HCT116 (cell line): ENCODE measurements around the gene MPV17L2.

ENCODE experiments used
- CEBPB ChIP-seq: IDR thresholded peaks from 2 replicates; pipeline ENCODE4 v1.6.1; 2012; ENCODE audit warnings: low read depth
- CTCF ChIP-seq, 3 experiments: fragments of 200-600 bp in 1 of 3; sonication (generic) in 1 of 3; IDR thresholded peaks in 2 of 3; conservative IDR thresholded peaks in 1 of 3; 2 replicates each; pipeline ENCODE4 v1.5.1; 2012 to 2017; ENCODE audit warnings: low read depth in 2 of 3, low read length in 2 of 3, antibody characterized with exemption in 1 of 3, borderline replicate concordance in 1 of 3, control low read depth in 1 of 3, mild to moderate bottlenecking in 1 of 3, mixed read lengths in 1 of 3, mixed run types in 1 of 3, moderate library complexity in 1 of 3; ENCODE audit not compliant: insufficient read depth in 1 of 3
- EGR1 ChIP-seq: IDR thresholded peaks from 2 replicates; pipeline ENCODE4 v1.6.1; 2012; ENCODE audit warnings: low read depth
- POLR2A ChIP-seq: IDR thresholded peaks from 2 replicates; pipeline ENCODE4 v1.7.0; 2011; ENCODE audit warnings: borderline replicate concordance; ENCODE audit not compliant: insufficient read depth, insufficient read length; ENCODE audit errors: extremely low read depth
- POLR2AphosphoS5 ChIP-seq: IDR thresholded peaks from 2 replicates; pipeline ENCODE4 v1.6.1; 2011; ENCODE audit warnings: mild to moderate bottlenecking, low read depth, low read length, moderate library complexity
- SP1 ChIP-seq: IDR thresholded peaks from 2 replicates; pipeline ENCODE4 v1.6.1; 2012; ENCODE audit warnings: low read depth
- TCF7L2 ChIP-seq: IDR thresholded peaks from 2 replicates; pipeline ENCODE4 v1.7.0; 2011; ENCODE audit warnings: borderline replicate concordance, inconsistent platforms; ENCODE audit not compliant: insufficient read depth, insufficient read length; ENCODE audit errors: extremely low read depth
- YY1 ChIP-seq: IDR thresholded peaks from 2 replicates; pipeline ENCODE4 v1.6.1; 2011; ENCODE audit warnings: low read length, low read depth, moderate library complexity, mild to moderate bottlenecking; ENCODE audit not compliant: insufficient replicate concordance; ENCODE audit errors: extremely low read depth
- TF ChIP-seq, protein P1 (sequence below): IDR thresholded peaks from 2 replicates; pipeline ENCODE4 v1.6.1; 2012; ENCODE audit warnings: low read depth

DNA sequence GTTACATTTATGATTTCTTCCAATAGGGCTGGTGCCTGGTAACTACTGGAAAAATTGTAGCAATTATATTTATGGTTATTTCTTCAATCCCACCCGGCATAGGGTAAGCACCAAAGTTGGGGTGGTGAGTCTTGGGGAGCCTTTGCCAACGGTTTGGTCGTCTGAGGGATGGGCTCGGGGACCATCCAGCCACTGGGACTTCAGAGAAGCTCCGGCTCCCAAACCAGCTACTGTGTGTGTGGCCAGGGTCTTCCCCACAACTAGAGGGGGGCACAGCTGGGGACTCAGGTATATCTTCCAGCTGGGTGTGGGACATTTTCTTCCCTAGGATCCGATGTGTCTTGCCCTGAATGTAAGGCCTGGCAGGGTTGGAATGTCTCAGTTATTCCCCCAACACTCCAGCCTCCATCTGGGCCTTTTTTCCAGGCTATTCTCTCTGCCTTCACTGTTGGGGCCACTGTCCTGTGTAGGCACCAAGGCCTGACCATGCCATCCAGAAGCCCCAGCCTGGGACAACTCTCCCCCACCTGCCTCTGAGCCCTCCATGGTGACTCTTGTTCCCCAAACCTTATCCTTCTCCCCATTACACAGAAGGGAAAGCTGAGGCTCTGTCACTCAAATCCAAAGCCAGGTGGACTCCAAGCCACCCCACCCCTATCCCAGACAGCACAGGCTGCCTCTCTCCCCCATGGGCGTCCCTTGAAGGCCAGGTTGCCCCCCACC, 20.5 kb upstream of the MPV17L2 start:
- TF ChIP-seq, protein P1, sequence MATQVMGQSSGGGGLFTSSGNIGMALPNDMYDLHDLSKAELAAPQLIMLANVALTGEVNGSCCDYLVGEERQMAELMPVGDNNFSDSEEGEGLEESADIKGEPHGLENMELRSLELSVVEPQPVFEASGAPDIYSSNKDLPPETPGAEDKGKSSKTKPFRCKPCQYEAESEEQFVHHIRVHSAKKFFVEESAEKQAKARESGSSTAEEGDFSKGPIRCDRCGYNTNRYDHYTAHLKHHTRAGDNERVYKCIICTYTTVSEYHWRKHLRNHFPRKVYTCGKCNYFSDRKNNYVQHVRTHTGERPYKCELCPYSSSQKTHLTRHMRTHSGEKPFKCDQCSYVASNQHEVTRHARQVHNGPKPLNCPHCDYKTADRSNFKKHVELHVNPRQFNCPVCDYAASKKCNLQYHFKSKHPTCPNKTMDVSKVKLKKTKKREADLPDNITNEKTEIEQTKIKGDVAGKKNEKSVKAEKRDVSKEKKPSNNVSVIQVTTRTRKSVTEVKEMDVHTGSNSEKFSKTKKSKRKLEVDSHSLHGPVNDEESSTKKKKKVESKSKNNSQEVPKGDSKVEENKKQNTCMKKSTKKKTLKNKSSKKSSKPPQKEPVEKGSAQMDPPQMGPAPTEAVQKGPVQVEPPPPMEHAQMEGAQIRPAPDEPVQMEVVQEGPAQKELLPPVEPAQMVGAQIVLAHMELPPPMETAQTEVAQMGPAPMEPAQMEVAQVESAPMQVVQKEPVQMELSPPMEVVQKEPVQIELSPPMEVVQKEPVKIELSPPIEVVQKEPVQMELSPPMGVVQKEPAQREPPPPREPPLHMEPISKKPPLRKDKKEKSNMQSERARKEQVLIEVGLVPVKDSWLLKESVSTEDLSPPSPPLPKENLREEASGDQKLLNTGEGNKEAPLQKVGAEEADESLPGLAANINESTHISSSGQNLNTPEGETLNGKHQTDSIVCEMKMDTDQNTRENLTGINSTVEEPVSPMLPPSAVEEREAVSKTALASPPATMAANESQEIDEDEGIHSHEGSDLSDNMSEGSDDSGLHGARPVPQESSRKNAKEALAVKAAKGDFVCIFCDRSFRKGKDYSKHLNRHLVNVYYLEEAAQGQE, result no peak
- TF ChIP-seq POLR2A, result no peak
- no peak for TF ChIP-seq CEBPB
- TF ChIP-seq SP1, result no peak
- TF ChIP-seq EGR1, result no peak
- TF ChIP-seq CTCF (IDR thresholded peaks at IDR 0.05 in 2 of 3, conservative IDR thresholded peaks at IDR 0.05 in 1 of 3; ENCODE audit: borderline replicate concordance in 1 of 3, insufficient read depth in 1 of 3, low read depth in 2 of 3, low read length in 2 of 3), result no peak
- no peak for TF ChIP-seq TCF7L2
- TF ChIP-seq YY1, result no peak
- no peak for TF ChIP-seq POLR2AphosphoS5
